ENCODE results near the gene NPHP4. TPM values are rescaled to one million over a fixed set of nuclear protein-coding genes. Genes with fewer than 3 reads are reported as not detected.

The NPHP4 gene
- total RNA-seq, 1 donor from 2014 or later, result 3.2 TPM

- no peaks in the 10 kb centered on the region for H3K27me3 ChIP-seq (ENCODE audit: control insufficient read depth, insufficient read depth, low read length)
- H3K4me3 ChIP-seq (ENCODE audit: low read depth, low read length), result no peak overlapping the region
- FAIRE-seq (no peak), DNase-seq (ENCODE audit: low read depth) (no peak)
- no peak for TF ChIP-seq CTCF (IDR thresholded peaks at IDR 0.05; ENCODE audit: insufficient read depth, low read length, severe bottlenecking)
- H3K36me3 ChIP-seq (ENCODE audit: control insufficient read depth, insufficient read depth, low read length), result no peaks in the 10 kb centered on the region
Observed at GRCh38 chr1:5822726-5823125, 169.5 kb downstream of the NPHP4 start.

DNA sequence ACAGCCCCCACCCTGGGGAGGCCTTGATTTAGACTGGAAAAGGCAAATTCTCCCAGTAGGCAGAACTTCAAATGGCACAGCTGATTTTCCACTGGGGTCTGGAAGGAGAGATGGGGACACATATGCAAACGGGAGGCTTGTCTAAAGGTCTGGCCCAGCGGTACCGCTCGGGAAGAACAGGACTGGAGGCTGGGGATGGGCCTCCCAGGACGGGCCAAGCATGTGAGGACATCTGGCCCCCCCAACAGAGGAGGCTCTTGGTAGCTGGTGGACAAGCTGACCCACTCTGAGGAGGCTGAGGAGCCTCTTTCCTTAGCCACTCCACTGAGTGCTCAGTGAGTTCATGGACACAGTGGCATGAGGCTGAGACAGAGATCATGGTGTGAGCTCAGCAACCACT, 170.0 kb downstream of the NPHP4 start:
- Histone ChIP-seq H3K27me3 (ENCODE audit: control insufficient read depth, insufficient read depth, low read length) (no peaks in the 10 kb centered on the region), H3K36me3 (ENCODE audit: control insufficient read depth, insufficient read depth, low read length) (no peaks in the 10 kb centered on the region), H3K4me3 (ENCODE audit: low read depth, low read length) (no peak overlapping the region)
- DNase-seq (ENCODE audit: low read depth), result no peak
- no peak for FAIRE-seq
- no peak for TF ChIP-seq CTCF (IDR thresholded peaks at IDR 0.05; ENCODE audit: insufficient read depth, low read length, severe bottlenecking)

- FAIRE-seq (no peak), DNase-seq (ENCODE audit: low read depth) (no peak)
- Histone ChIP-seq H3K27me3 (ENCODE audit: control insufficient read depth, insufficient read depth, low read length) (no peaks in the 10 kb centered on the region), H3K36me3 (ENCODE audit: control insufficient read depth, insufficient read depth, low read length) (no peaks in the 10 kb centered on the region), H3K4me3 (ENCODE audit: low read depth, low read length) (no peak overlapping the region)
- TF ChIP-seq CTCF (IDR thresholded peaks at IDR 0.05; ENCODE audit: insufficient read depth, low read length, severe bottlenecking), result no peak
Observed at GRCh38 chr1:5821540-5822176, 170.6 kb downstream of the NPHP4 start.

- Histone ChIP-seq H3K36me3 (ENCODE audit: control insufficient read depth, insufficient read depth, low read length) (no peaks in the 10 kb centered on the region), H3K27me3 (ENCODE audit: control insufficient read depth, insufficient read depth, low read length) (no peaks in the 10 kb centered on the region), H3K4me3 (ENCODE audit: low read depth, low read length) (no peak overlapping the region)
- no peak for DNase-seq (ENCODE audit: low read depth)
- no peak for FAIRE-seq
- no peak for TF ChIP-seq CTCF (IDR thresholded peaks at IDR 0.05; ENCODE audit: insufficient read depth, low read length, severe bottlenecking)
Observed at GRCh38 chr1:5820026-5820421, 172.2 kb downstream of the NPHP4 start.

GRCh38 chr1:5819391-5820025, 172.7 kb downstream of the NPHP4 start:
- no peak for TF ChIP-seq CTCF (IDR thresholded peaks at IDR 0.05; ENCODE audit: insufficient read depth, low read length, severe bottlenecking)
- Histone ChIP-seq H3K4me3 (ENCODE audit: low read depth, low read length) (no peak overlapping the region), H3K36me3 (ENCODE audit: control insufficient read depth, insufficient read depth, low read length) (no peaks in the 10 kb centered on the region), H3K27me3 (ENCODE audit: control insufficient read depth, insufficient read depth, low read length) (no peaks in the 10 kb centered on the region)
- FAIRE-seq (no peak), DNase-seq (ENCODE audit: low read depth) (no peak)

GRCh38 chr1:5818755-5819154, 173.5 kb downstream of the NPHP4 start:
- FAIRE-seq (peak; percentile 96), DNase-seq (ENCODE audit: low read depth) (no peak)
- Histone ChIP-seq H3K27me3 (ENCODE audit: control insufficient read depth, insufficient read depth, low read length) (no peaks in the 10 kb centered on the region), H3K4me3 (ENCODE audit: low read depth, low read length) (no peak overlapping the region), H3K36me3 (ENCODE audit: control insufficient read depth, insufficient read depth, low read length) (no peaks in the 10 kb centered on the region)
- TF ChIP-seq CTCF (IDR thresholded peaks at IDR 0.05; ENCODE audit: insufficient read depth, low read length, severe bottlenecking), result no peak
